Testis (tissue), 2 donors: ENCODE measurements around the gene NXPH4.

ENCODE experiments used
- CTCF ChIP-seq, 3 experiments: fragments of 450-650 bp in 2 of 3; fragments of 200-600 bp in 1 of 3; sonication (generic) in 1 of 3; IDR thresholded peaks; one replicate each; pipeline ENCODE4 v1.5.1; 2016 to 2019; ENCODE audit warnings: antibody characterized with exemption in 3 of 3, mild to moderate bottlenecking in 2 of 3, moderate library complexity in 1 of 3
- POLR2A ChIP-seq: fragments of 450-650 bp; IDR thresholded peaks from one replicate; pipeline ENCODE4 v1.6.1; 2017; ENCODE audit warnings: antibody characterized with exemption, mild to moderate bottlenecking, moderate library complexity

- TF ChIP-seq CTCF (IDR thresholded peaks at IDR 0.05): no peak
- no peak for TF ChIP-seq POLR2A
These were observed 36.1 kb upstream of the NXPH4 start for GRCh38 chr12:57180321-57180989.
